Astrocyte (in vitro differentiated cells and primary cell): ENCODE data around the gene ARSG.

Experiments used
- EZH2 ChIP-seq: IDR thresholded peaks from 2 replicates; pipeline ENCODE4 v1.6.1; 2012; ENCODE audit warnings: mild to moderate bottlenecking, low read length, inconsistent platforms; ENCODE audit not compliant: insufficient read depth
- TF ChIP-seq, protein P1 (sequence below): IDR thresholded peaks from 2 replicates; pipeline ENCODE4 v1.5.1; 2011; ENCODE audit warnings: low read depth, mild to moderate bottlenecking, inconsistent platforms, low read length, moderate library complexity; ENCODE audit not compliant: insufficient read depth

- TF ChIP-seq, protein P1, sequence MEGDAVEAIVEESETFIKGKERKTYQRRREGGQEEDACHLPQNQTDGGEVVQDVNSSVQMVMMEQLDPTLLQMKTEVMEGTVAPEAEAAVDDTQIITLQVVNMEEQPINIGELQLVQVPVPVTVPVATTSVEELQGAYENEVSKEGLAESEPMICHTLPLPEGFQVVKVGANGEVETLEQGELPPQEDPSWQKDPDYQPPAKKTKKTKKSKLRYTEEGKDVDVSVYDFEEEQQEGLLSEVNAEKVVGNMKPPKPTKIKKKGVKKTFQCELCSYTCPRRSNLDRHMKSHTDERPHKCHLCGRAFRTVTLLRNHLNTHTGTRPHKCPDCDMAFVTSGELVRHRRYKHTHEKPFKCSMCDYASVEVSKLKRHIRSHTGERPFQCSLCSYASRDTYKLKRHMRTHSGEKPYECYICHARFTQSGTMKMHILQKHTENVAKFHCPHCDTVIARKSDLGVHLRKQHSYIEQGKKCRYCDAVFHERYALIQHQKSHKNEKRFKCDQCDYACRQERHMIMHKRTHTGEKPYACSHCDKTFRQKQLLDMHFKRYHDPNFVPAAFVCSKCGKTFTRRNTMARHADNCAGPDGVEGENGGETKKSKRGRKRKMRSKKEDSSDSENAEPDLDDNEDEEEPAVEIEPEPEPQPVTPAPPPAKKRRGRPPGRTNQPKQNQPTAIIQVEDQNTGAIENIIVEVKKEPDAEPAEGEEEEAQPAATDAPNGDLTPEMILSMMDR, result no peak
- TF ChIP-seq EZH2, result no peak
Measured at GRCh38 chr17:68440526-68440925, 149.2 kb downstream of the ARSG start.
